Epidermal melanocyte (primary cell): Measurements from ENCODE around the gene TRAPPC1.

ENCODE experiments used
- DNase-seq: peaks from one replicate; pipeline ENCODE4 v3.0.0; 2011; ENCODE audit warnings: low spot score; ENCODE audit not compliant: insufficient read length

The TRAPPC1 gene

DNA sequence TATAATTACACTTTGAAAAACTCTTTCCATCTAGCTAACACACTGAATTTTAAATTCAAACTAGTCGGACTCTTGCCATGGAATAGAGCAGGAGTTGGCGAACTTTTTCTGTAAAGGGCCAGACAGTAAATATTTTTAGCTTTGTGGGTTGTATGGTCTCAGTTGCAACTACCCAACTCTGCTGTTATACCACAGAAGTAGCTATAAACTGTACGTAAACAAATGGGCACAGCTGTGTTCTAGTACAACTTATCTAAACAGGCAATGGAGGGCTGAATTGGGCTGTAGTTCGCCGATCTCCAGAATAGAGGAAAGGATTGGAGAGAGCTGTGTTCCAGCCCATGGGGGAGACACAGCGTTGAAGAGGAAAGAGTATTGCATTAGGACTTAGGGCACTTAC is 9.0 kb upstream of the TRAPPC1 start:
- no peak for DNase-seq

DNA sequence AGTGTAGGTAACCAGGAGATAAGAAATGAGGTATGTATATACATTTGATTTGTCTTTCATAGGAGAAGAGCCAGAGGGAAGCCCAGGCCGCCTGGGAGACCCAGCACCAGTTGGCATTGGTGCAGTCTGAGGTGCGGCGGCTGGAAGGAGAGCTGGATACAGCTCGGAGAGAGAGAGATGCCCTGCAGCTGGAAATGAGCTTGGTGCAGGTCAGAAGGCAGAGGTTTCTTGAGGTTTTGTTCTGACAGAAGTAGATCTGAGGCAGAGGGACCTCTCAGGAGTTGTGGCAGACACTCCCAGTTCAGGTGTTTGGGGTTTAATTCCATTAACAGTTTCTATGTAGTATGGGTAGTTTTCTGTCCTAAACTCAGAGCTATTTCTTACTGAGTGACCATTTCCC is 8.3 kb upstream of the TRAPPC1 start:
- no peak for DNase-seq

DNA sequence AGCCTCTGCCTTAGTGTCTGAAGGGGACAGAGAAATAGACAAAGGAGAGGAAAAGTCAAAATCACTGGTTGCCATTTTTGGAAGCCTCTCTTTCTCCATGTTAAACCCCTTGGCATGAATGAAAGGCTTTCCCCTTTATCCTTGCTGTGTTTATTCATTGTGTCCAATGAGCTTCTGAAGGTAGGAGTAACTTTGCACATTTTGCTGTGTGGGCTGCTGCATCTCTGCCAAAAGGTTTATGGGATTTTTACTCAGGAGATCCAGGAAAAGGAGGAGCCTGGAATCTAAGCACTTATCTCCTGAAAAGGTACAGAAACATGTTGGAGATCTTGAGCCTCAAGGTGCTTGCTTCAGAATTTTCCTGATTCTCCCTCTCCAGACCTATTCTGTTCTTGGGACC is 4.1 kb upstream of the TRAPPC1 start:
- DNase-seq: no peak

DNA sequence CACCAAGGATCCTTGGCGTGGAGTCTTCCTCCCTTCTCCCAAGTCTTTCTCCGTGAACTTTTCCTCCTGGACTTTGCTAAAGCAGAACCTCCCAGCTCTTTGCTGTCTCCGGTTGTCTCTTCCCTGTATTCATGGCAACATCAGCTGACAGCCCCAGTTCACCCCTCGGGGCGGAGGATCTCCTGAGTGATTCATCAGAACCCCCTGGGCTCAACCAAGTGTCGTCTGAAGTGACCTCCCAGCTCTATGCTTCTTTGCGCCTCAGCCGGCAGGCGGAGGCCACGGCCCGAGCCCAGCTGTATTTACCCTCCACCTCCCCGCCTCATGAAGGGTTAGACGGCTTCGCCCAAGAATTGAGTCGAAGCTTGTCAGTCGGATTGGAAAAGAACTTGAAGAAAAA is 1.2 kb upstream of the TRAPPC1 start:
- DNase-seq: peak; percentile 59

DNA sequence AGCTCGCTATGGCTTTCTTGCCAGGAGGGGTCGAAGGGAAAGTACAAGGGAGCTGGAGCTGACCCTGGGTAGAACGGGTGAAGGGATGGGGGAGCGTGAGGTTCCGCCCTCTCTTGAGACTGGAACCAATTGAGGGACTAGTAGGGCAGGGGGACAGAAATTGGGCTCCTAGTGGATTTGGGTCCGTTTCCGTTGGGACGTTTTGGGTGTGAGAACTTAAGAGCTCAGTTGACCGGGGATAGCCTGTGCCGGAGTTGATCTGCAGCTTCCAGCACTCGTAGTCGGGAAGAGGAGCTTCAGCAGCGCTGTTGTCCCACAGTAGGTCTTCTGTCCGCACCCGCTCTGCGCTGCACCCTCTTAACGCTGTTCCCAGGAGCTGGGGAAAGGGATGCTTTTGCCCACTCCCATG is 741 bp upstream of the TRAPPC1 start:
- no peak for DNase-seq

DNA sequence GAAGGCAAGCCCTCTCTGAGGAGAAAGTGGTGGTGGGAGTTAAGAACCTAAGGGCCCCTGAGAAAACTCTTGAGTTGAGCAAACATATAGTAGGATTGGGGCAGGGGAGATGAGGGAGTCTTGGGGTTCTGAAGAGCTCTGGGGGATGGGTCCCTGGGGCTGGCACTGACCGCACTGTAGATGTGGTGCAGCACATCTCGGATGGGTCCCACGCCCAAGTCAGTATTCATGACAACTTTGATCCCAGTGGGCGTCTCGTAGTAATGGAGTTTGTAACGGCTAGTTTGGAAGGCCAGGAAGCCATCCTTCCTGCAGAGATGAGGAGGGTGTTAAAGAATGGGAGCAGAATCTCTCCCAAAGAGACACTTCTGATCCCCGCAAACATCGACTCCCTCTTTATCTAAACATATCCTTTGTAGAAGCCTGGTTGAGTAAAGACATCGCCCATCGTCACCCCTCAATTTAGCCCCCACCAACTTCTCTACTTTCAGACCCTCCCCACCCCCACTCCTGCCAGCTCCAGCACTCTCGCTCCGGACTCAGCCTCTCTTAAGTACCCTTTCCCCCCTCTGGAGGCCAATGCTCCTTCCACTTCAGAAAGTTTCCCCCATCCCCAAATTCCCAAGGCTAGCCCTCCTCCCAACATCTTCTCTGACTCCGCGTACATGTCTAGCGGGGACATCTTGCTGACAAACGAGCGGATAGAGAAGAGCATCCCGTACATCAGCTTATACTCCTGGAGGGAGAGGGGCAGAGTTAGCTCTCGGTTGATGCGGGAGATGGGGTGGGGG is 710 bp downstream of the TRAPPC1 start:
- no peak for DNase-seq

DNA sequence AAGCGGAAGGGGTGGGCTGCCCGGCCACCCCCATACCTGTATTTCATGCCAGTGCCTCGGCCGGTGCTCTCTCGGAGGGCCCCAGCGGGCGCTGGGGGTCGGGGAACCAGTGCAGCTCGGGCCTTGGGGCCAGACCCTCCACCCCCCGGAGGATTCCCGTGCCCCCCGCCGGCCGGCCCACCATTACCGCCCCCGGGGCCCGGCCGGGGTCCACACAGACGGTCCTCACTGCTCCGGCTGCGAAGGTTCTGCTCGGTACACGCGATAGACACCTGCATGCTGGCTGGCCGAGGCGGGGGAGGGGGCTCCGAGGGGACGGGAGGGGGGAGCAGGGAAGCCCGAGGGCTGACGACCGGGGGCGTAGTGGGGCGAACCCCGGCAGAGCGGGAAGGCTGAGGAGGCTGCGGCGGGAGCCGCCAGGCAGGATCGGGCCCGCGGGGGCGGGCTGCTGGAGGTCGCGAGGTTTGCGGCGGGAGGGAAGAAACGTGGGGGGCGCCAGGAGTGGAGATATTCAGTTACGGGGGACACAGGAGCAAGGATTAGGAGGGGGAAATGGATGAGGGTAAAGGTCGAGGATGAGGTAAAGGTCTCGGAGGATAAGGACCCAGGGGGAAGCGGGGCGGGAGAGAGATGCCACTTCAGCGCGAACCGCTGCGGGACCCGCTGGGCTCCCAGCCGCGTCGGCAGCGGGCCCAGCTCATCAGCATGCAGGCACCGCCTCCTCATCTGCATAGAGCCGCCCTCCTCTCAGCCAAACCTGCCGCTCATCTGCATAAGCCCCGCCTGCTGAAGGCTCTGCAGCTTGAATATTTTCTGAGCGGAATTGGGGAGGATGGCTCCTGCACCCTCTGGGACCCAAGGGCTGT is 2.4 kb downstream of the TRAPPC1 start, which contains the start of gene KCNAB3:
KCNAB3 (minus strand) TSS at position 699 of the 866 bp plus-strand sequence; CDS start at position 278, 421 bp downstream.
- peak; percentile 64 for DNase-seq

DNA sequence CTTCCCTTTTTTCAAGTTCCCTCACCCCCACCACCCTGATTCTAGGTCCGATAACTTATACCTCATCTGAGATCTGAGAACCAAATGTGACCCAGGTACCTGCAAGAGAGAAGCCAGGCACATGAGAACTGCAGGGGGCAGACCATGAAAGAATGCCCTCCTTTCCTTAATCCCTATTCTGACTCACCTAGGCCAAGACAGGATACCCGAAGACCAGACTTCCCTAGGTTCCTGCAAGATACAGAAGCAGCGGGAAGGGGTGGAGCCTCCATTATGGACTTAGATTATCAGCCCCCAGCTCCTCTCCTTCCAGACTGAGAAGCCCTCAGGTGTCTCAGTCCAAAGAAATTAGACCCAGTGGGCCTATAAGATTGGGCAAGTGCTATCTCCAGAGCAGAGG is 4.2 kb downstream of the TRAPPC1 start:
- DNase-seq: no peak

DNA sequence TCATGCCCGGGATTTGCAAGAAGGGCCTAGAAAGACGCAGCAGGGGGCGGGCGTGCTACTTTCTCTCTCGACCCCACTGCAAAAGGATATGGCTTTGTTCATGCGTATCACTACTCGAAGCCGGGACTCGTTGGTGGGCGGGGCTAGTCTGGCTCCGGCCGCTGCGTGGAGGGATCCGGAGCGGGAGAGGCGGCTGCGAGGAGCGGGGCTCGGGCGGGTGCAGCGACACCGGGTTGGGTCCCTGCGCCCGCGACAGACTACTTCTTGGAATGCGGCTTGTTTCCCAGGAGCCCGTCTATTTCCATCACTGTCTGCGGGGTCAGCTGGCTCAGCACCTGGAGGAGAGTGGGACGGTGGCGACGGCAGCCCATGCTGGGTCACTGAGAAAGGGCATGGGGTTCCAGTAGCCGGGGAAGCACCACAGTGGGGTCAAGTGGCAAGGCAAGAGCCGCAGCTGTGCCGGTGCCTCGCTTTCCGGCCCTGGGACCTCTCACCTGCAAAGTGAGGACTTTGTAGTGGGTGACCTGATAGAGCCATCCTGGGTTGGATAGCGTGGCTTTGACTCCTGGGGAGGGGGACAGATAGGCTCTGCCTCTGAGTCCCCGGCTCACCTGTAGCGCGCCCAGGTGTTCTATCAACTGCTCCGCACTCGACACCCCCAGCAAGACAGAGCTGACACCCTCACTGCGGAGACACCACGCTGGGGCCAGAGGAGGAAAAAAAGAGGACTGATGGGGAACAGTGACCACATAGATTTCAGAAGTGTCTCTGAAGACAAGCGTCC is 8.7 kb downstream of the TRAPPC1 start:
- DNase-seq: peak; percentile 84

DNA sequence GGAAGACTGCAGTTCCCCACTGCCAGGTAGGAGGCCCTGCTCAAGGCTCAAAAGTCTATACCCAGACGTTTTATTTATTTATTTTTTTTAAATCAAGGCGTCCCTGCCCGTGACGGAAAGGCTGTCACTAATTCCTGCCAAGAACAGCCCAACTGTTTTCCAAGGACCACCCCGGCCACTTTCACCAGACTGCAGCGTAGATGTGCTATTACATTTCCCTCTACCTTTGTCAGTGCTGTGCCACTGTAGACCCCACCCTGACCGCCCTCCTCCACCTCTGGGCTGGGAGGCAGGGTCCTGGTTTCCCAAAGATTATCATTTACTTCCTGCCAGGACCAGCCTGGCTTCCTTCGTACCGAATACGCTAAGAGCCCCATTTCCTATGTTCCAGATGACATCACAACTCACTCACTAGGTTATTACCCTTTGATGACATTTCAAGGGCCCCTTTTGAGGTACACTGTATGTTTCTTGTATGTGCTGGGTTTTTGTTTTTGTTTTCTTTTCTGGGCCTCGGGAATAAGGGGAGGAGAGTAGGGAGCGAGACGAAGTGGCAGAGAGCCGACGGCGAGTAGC is 9.4 kb downstream of the TRAPPC1 start:
- no peak for DNase-seq

DNA sequence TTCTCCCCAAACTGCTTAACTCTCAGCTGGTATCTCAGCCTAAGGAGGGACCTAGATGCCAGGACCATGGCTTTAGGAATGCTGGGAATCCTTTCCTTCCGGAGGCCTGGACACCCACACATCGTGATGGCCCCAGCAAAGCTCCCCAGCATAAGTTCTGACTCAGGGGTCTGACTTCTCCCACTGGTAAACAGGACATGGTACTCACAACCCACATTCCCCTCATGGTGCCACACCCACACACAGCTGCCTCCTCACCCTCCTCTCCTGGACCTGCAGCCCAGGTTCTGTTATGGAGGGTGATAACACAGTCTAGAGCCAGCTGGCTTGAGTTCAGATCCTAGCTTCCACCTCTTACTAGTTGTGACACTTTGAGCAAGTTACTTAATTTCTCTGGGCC is 14.9 kb downstream of the TRAPPC1 start:
- DNase-seq: no peak

DNA sequence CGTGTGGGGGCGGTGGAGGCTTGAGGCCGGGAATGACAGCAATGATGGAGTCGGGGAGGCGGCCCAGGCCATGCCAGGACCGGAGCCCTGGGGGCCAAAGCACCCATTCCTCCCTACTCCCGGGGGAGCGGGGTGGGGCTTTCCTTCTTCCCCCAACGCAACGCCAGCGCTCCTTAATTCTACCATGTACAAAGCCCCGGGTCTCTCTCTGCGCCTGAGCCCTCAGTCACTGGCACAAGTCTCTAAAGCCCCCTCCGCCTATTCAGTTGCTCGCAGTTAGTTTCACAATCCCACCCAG is 15.4 kb downstream of the TRAPPC1 start:
- no peak for DNase-seq

DNA sequence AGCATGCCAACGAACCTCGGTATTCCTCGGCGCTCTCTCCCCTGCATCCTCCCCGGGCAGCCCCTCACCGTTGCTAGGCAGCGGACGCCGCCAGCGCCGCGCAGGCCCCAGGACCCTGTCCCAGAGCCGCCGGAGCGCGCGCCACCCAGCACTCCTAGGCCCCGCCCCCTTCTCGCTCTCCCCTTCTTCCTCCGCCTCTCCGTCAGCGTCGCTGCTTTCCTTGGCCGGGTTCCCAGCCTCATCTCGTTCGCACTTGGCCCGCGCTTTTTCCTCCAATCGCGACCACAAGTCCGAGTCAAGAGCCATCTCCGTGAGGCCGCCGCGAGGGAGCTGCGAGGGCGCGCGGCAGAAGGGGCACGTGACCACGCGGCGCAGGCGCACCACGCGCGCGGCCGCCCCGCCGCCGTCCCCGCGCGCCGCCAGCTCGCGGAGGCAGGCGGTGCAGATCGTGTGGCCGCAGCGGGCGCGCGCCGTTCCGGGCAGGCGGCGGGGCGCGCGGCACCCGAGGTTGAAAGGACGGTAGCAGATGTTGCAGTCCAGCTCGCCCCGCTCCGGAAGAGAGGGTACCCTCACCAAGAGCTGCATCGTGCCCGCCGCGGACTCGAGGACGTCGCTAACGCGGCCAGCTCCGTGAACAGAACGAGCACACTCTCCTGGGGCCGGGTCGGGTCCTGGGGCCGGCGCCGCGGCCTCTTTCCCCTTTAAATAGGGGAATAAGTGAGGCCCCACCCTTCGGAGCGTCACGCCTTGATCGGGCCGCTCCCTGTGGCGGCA is 15.9 kb downstream of the TRAPPC1 start, which contains the start of gene RNF227:
RNF227 (minus strand) TSS at position 679 of the 774 bp plus-strand sequence; CDS start at position 585, 94 bp downstream.
- DNase-seq: peak; percentile 56

DNA sequence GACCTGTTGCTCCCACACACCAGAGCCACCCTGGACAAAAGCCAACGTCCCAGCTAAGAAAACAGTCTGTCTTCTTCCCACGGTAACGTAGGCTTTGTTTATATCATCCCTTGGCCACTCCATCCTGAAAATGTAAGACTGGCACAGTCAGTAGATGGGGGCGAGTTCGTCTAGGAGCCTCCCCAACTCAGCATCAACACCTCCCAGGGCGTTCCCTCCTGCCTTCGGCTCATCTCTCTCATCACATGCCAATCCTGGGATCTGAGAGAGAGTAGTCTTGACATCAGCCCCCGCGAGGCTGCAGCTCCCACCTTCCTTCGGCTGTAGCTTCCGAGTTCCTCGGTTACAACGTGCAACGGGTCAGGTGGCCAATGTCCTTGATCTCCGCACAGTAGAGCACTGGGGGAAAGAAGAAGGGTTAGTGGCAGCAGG is 16.6 kb downstream of the TRAPPC1 start:
- no peak for DNase-seq

DNA sequence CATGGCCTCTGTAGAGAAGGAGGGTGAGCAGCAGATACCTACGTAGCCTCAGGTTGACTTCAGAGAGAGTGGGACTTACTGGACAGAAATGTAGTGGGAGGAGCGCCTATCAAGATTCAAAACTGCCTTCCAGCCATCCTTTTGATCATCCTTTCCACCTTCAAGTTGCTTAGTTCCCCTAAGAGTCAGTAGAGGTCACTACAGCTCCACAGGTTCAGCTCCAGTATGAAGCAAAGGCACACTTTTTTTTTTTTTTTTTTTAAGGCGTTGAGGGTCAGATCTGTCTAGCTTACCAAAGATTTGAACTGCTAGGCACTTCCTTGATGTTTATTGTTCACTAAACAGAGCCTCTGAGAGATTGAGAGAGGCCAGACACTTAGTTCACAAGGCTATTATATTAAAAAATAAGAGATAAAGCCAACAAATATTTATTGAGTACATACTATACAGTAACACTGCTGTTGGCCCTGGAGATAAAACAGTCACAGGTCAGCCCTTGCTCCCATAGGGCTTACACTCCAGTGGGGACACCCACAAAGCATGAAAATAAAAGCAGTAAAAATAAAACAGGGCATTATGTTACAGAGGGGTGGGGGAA is 18.7 kb downstream of the TRAPPC1 start:
- peak; percentile 52 for DNase-seq

DNA sequence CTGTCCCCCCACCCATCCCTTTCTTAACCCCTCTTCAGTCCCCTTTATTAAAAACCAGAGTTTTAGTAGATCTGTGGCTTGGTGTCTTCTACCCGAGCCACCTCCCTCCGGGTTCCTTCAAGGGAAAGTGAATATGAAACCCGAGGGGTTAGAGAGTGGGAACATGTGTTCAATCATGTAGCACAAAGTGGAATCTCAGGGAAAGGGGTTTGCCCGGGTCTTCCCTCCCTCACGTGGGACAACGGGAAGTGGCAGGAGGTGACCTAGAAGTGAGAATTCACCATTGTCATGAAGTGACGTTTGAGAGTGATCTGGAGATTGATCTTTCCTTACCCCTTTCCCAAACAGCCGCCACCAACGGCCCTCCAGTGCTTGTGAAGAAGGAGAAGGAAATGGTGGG is 20.6 kb downstream of the TRAPPC1 start:
- DNase-seq: no peak

DNA sequence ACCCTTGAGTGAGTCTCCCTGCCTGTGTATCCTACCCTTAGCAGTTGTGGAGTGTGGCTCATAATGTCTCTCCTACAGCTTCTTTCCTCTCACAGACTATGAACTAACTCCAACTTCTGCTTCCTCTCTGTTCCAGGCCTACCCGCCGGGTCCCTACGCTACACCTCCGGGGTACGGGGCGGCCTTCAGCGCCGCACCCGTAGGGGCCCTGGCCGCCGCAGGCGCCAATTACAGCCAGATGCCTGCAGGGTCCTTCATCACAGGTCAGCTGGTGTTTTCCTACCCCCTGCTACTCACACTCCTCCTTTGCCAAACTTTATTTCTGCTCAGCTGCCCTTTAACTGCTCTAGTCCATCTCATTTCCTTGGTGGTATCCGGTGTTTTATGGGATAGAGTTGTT is 21.0 kb downstream of the TRAPPC1 start:
- DNase-seq: no peak

DNA sequence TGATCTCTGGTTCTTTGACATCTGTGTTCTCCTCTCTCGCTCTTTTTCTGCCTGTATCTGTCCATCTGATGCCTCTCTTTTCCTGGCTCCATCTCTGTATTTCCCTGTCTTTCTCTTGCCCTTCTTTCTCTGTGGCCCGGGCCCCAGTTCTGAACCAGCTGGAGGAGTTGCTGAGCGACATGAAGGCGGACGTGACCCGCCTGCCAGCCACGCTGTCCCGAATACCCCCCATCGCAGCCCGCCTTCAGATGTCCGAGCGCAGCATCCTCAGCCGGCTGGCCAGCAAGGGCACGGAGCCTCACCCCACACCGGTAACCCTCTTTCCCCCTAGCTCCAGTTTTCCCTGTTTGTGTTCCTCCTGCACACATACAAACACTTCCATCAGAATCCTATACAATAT is 21.5 kb downstream of the TRAPPC1 start:
- DNase-seq: no peak

DNA sequence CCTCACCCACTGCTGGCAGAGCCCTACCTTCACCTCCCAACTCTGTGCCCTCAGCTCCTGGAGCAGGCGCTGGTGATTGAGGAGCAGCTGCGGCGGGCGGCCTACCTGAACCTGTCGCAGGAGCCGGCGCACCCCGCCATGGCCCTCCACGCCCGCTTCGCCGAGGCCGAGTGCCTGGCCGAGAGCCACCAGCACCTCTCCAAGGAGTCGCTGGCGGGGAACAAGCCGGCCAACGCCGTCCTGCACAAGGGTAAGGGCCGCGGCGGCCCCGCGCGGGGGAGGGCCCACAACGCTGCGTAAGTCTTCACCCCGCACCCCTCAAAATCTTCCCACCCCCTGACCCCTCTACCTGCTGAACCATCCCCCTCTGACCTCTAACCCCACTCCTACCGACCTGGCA is 22.7 kb downstream of the TRAPPC1 start:
- no peak for DNase-seq
